GM23338 (cell line): ENCODE results near the gene PANX3. TPM values are rescaled to one million over a fixed set of nuclear protein-coding genes. Genes with fewer than 3 reads are reported as not detected.

ENCODE experiments used
- ATAC-seq: fragments of 200-7000 bp; cut with Tn5 transposase; 3 replicates; pipeline ENCODE4 v1.9.1; 2020
- DNase-seq: peaks from one replicate; pipeline ENCODE4 v3.0.0-alpha.2; 2015; ENCODE audit warnings: low spot score
- H2AFZ ChIP-seq: fragments of 200-600 bp; sonication (generic); 2 replicates; pipeline ENCODE4 v1.8.0; 2016; ENCODE audit warnings: antibody characterized with exemption, mild to moderate bottlenecking, moderate library complexity
- H3F3A ChIP-seq: fragments of 200-600 bp; sonication (generic); replicated peaks from 2 replicates; pipeline ENCODE4 v1.8.0; 2017; ENCODE audit warnings: antibody characterized with exemption, mixed run types, low read depth
- H3K27ac ChIP-seq: fragments of 200-600 bp; sonication (generic); 2 replicates; pipeline ENCODE4 v1.6.1; 2016; ENCODE audit warnings: low read depth
- H3K27me3 ChIP-seq: fragments of 200-600 bp; sonication (generic); 2 replicates; pipeline ENCODE4 v1.8.0; 2016; ENCODE audit warnings: mild to moderate bottlenecking, mixed run types, moderate library complexity; ENCODE audit not compliant: insufficient read depth
- H3K36me3 ChIP-seq: fragments of 200-600 bp; sonication (generic); 2 replicates; pipeline ENCODE4 v1.8.0; 2016; ENCODE audit warnings: mild to moderate bottlenecking; ENCODE audit not compliant: insufficient read depth
- H3K4me1 ChIP-seq: fragments of 200-600 bp; sonication (generic); 2 replicates; pipeline ENCODE4 v1.8.0; 2016; ENCODE audit warnings: mild to moderate bottlenecking, moderate library complexity; ENCODE audit not compliant: insufficient read depth
- H3K4me2 ChIP-seq: fragments of 200-600 bp; sonication (generic); 2 replicates; pipeline ENCODE4 v1.7.1; 2017; ENCODE audit warnings: mixed run types
- H3K4me3 ChIP-seq: fragments of 200-600 bp; sonication (generic); 2 replicates; pipeline ENCODE4 v1.6.1; 2016; ENCODE audit warnings: mixed run types
- H3K79me2 ChIP-seq: fragments of 200-600 bp; sonication (generic); replicated peaks from 2 replicates; pipeline ENCODE4 v1.8.0; 2017; ENCODE audit warnings: mild to moderate bottlenecking; ENCODE audit not compliant: insufficient read depth
- H3K9me2 ChIP-seq: fragments of 200-600 bp; sonication (generic); 2 replicates; pipeline ENCODE4 v1.8.0; 2017; ENCODE audit not compliant: insufficient read depth
- H4K20me1 ChIP-seq: fragments of 200-600 bp; sonication (generic); replicated peaks from 2 replicates; pipeline ENCODE4 v1.8.0; 2017; ENCODE audit warnings: mild to moderate bottlenecking; ENCODE audit not compliant: insufficient read depth
- H3K27ac Mint-ChIP-seq: 2 replicates; pipeline ENCODE4 v1.8.0; 2020; ENCODE audit warnings: inconsistent platforms, mild to moderate bottlenecking, moderate library complexity, mixed read lengths
- H3K27me3 Mint-ChIP-seq: 3 replicates; pipeline ENCODE4 v1.8.0; 2022; ENCODE audit warnings: low read depth, mild to moderate bottlenecking, moderate library complexity, mixed read lengths, inconsistent platforms; ENCODE audit not compliant: insufficient read depth, poor library complexity
- H3K36me3 Mint-ChIP-seq: 3 replicates; pipeline ENCODE4 v1.8.0; 2021; ENCODE audit warnings: low read depth, mild to moderate bottlenecking, inconsistent platforms, moderate library complexity, mixed read lengths
- H3K4me1 Mint-ChIP-seq: 3 replicates; pipeline ENCODE4 v1.8.0; 2020; ENCODE audit warnings: mild to moderate bottlenecking, inconsistent platforms, mixed read lengths
- H3K4me3 Mint-ChIP-seq: 3 replicates; pipeline ENCODE4 v1.8.0; 2021; ENCODE audit warnings: moderate library complexity, mild to moderate bottlenecking, inconsistent platforms, mixed read lengths
- H3K9me3 Mint-ChIP-seq: 3 replicates; pipeline ENCODE4 v1.8.0; 2020; ENCODE audit warnings: moderate library complexity, mild to moderate bottlenecking, inconsistent platforms, mixed read lengths
- CREB1 ChIP-seq: fragments of 250-450 bp; sonication (Bioruptor Pico); IDR thresholded peaks from 2 replicates; pipeline ENCODE4 v1.5.0; 2020; ENCODE audit warnings: low read depth, mild to moderate bottlenecking, moderate library complexity
- EZH2 ChIP-seq: fragments of 200-600 bp; sonication (generic); IDR thresholded peaks from one replicate; pipeline ENCODE4 v1.8.0; 2017; ENCODE audit warnings: antibody characterized with exemption, mild to moderate bottlenecking, low read depth; ENCODE audit not compliant: unreplicated experiment
- EZH2phosphoT487 ChIP-seq: fragments of 200-600 bp; sonication (generic); IDR thresholded peaks from one replicate; pipeline ENCODE4 v1.8.1; 2018; ENCODE audit warnings: antibody characterized with exemption; ENCODE audit not compliant: unreplicated experiment
- STAT1 ChIP-seq: IDR thresholded peaks from one replicate; pipeline ENCODE4 v1.6.1; 2016; ENCODE audit warnings: antibody characterized with exemption; ENCODE audit not compliant: unreplicated experiment
- ZNF114 ChIP-seq: fragments of 250-450 bp; sonication (Bioruptor Pico); IDR thresholded peaks from 2 replicates; pipeline ENCODE4 v1.5.0; 2020; ENCODE audit warnings: mild to moderate bottlenecking, moderate library complexity
- ZNF331 ChIP-seq: fragments of 250-450 bp; sonication (Bioruptor Pico); IDR thresholded peaks from 2 replicates; pipeline ENCODE4 v1.5.0; 2020; ENCODE audit warnings: low read depth, mild to moderate bottlenecking, moderate library complexity
- polyA plus RNA-seq: library from polyadenylated mRNA; unstranded; fragments of >200 nt; fragmentation: Nextera tagmentation; extraction: Ambion mirVana; gene quantifications from 2 replicates; pipeline ENCODE4 v1.2.1, GENCODE V29; 2016
- total RNA-seq: library from RNA; depleted of rRNA; stranded (reverse); fragments of >200 nt; shearing (Covaris generic); gene quantifications from 2 replicates; pipeline ENCODE4 v1.2.3, GENCODE V29; 2014
- TF ChIP-seq, protein P1 (sequence below): IDR thresholded peaks from one replicate; pipeline ENCODE4 v1.6.1; 2018; ENCODE audit warnings: antibody characterized with exemption; ENCODE audit not compliant: unreplicated experiment
- TF ChIP-seq, protein P2 (sequence below): fragments of 250-450 bp; sonication (Bioruptor Pico); IDR thresholded peaks from 2 replicates; pipeline ENCODE4 v1.5.0; 2020; ENCODE audit warnings: mild to moderate bottlenecking, moderate library complexity
- TF ChIP-seq, protein P3 (sequence below): IDR thresholded peaks from 2 replicates; pipeline ENCODE4 v1.6.1; 2016; ENCODE audit warnings: antibody characterized with exemption
- TF ChIP-seq, protein P4 (sequence below), 2 experiments: fragments of 200-600 bp in 1 of 2; sonication (generic) in 1 of 2; conservative IDR thresholded peaks; 2 replicates each; pipeline versions ENCODE4 v1.5.1 to v1.6.1; 2016 to 2017; ENCODE audit warnings: antibody characterized with exemption in 2 of 2, low read depth in 2 of 2, mild to moderate bottlenecking in 2 of 2, moderate library complexity in 1 of 2

The PANX3 gene
- total and polyA plus RNA-seq, 2 experiments from 2014 or later = not detected

DNA sequence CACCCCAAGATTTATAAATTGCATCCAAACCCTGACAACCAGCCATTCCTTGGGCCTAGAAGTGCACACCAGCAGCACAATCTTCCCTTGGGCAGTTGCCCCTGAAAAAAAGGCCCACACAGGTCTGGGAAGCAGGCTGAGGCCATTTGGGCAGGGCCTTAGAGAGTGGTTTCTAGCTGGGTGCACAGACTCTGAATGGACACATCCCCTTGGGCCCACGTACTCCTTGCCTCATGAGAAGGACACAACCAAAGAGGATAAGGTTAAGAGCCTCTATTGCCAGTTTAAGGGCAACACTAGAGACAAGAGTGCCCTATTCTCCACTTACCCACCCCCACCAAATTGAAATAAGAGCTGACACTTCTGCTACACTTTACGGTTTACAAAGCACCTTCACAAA, 933 bp upstream of the PANX3 start (continued):
- TF ChIP-seq, protein P1, sequence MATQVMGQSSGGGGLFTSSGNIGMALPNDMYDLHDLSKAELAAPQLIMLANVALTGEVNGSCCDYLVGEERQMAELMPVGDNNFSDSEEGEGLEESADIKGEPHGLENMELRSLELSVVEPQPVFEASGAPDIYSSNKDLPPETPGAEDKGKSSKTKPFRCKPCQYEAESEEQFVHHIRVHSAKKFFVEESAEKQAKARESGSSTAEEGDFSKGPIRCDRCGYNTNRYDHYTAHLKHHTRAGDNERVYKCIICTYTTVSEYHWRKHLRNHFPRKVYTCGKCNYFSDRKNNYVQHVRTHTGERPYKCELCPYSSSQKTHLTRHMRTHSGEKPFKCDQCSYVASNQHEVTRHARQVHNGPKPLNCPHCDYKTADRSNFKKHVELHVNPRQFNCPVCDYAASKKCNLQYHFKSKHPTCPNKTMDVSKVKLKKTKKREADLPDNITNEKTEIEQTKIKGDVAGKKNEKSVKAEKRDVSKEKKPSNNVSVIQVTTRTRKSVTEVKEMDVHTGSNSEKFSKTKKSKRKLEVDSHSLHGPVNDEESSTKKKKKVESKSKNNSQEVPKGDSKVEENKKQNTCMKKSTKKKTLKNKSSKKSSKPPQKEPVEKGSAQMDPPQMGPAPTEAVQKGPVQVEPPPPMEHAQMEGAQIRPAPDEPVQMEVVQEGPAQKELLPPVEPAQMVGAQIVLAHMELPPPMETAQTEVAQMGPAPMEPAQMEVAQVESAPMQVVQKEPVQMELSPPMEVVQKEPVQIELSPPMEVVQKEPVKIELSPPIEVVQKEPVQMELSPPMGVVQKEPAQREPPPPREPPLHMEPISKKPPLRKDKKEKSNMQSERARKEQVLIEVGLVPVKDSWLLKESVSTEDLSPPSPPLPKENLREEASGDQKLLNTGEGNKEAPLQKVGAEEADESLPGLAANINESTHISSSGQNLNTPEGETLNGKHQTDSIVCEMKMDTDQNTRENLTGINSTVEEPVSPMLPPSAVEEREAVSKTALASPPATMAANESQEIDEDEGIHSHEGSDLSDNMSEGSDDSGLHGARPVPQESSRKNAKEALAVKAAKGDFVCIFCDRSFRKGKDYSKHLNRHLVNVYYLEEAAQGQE = no peak

DNA sequence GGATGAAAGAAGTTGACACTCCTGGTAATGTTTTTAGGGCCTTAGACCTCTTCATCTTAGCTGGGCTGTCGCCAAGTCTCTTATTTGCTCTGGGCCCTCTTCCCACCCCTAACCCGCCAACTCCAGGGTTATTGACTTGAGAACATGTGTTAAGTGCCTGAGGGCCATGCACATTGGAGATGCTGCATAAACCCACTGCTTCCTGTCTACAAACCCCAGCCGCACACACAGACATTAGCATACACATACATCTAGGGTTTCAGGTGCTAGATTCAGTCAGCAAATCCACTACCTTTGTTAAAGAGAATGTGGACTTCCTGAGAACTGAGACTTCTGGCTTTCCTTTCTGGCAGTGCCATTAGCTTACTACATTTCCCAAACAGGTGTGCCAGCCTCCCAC, 817 bp downstream of the PANX3 start:
- H3K27ac Mint-ChIP-seq = no peak overlapping the region
- H3K4me1 Mint-ChIP-seq = no peaks in the 10 kb centered on the region
- Histone ChIP-seq H3K27me3 (no peaks in the 10 kb centered on the region), H3K79me2 (no peaks in the 10 kb centered on the region), H3K4me2 (no peak overlapping the region), H3K4me3 (no peak overlapping the region), H3F3A (no peaks in the 10 kb centered on the region), H2AFZ (no peak overlapping the region), H3K9me2 (no peaks in the 10 kb centered on the region), H4K20me1 (no peaks in the 10 kb centered on the region), H3K4me1 (no peaks in the 10 kb centered on the region), H3K36me3 (no peaks in the 10 kb centered on the region), H3K27ac (no peak overlapping the region)
- peaks cover 4% of the 10 kb centered on the region for H3K27me3 Mint-ChIP-seq
- H3K36me3 Mint-ChIP-seq = no peaks in the 10 kb centered on the region
- no peaks in the 10 kb centered on the region for H3K9me3 Mint-ChIP-seq
- no peak overlapping the region for H3K4me3 Mint-ChIP-seq
- DNase-seq = no peak
- ATAC-seq = no peak
- TF ChIP-seq, protein P2, sequence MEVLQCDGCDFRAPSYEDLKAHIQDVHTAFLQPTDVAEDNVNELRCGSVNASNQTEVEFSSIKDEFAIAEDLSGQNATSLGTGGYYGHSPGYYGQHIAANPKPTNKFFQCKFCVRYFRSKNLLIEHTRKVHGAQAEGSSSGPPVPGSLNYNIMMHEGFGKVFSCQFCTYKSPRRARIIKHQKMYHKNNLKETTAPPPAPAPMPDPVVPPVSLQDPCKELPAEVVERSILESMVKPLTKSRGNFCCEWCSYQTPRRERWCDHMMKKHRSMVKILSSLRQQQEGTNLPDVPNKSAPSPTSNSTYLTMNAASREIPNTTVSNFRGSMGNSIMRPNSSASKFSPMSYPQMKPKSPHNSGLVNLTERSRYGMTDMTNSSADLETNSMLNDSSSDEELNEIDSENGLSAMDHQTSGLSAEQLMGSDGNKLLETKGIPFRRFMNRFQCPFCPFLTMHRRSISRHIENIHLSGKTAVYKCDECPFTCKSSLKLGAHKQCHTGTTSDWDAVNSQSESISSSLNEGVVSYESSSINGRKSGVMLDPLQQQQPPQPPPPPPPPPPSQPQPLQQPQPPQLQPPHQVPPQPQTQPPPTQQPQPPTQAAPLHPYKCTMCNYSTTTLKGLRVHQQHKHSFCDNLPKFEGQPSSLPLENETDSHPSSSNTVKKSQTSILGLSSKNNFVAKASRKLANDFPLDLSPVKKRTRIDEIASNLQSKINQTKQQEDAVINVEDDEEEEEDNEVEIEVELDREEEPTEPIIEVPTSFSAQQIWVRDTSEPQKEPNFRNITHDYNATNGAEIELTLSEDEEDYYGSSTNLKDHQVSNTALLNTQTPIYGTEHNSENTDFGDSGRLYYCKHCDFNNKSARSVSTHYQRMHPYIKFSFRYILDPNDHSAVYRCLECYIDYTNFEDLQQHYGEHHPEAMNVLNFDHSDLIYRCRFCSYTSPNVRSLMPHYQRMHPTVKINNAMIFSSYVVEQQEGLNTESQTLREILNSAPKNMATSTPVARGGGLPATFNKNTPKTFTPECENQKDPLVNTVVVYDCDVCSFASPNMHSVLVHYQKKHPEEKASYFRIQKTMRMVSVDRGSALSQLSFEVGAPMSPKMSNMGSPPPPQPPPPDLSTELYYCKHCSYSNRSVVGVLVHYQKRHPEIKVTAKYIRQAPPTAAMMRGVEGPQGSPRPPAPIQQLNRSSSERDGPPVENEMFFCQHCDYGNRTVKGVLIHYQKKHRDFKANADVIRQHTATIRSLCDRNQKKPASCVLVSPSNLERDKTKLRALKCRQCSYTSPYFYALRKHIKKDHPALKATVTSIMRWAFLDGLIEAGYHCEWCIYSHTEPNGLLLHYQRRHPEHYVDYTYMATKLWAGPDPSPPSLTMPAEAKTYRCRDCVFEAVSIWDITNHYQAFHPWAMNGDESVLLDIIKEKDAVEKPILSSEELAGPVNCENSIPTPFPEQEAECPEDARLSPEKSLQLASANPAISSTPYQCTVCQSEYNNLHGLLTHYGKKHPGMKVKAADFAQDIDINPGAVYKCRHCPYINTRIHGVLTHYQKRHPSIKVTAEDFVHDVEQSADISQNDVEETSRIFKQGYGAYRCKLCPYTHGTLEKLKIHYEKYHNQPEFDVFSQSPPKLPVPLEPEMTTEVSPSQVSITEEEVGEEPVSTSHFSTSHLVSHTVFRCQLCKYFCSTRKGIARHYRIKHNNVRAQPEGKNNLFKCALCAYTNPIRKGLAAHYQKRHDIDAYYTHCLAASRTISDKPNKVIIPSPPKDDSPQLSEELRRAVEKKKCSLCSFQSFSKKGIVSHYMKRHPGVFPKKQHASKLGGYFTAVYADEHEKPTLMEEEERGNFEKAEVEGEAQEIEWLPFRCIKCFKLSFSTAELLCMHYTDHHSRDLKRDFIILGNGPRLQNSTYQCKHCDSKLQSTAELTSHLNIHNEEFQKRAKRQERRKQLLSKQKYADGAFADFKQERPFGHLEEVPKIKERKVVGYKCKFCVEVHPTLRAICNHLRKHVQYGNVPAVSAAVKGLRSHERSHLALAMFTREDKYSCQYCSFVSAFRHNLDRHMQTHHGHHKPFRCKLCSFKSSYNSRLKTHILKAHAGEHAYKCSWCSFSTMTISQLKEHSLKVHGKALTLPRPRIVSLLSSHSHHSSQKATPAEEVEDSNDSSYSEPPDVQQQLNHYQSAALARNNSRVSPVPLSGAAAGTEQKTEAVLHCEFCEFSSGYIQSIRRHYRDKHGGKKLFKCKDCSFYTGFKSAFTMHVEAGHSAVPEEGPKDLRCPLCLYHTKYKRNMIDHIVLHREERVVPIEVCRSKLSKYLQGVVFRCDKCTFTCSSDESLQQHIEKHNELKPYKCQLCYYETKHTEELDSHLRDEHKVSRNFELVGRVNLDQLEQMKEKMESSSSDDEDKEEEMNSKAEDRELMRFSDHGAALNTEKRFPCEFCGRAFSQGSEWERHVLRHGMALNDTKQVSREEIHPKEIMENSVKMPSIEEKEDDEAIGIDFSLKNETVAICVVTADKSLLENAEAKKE (CRISPR knock-in tag) = no peak
- TF ChIP-seq, protein P3, sequence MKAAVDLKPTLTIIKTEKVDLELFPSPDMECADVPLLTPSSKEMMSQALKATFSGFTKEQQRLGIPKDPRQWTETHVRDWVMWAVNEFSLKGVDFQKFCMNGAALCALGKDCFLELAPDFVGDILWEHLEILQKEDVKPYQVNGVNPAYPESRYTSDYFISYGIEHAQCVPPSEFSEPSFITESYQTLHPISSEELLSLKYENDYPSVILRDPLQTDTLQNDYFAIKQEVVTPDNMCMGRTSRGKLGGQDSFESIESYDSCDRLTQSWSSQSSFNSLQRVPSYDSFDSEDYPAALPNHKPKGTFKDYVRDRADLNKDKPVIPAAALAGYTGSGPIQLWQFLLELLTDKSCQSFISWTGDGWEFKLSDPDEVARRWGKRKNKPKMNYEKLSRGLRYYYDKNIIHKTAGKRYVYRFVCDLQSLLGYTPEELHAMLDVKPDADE = no peak
- TF ChIP-seq STAT1 (no peak), EZH2phosphoT487 (no peak), ZNF331 (CRISPR knock-in tag) (no peak), CREB1 (CRISPR knock-in tag) (no peak), ZNF114 (CRISPR knock-in tag) (no peak), EZH2 (no peak)
- TF ChIP-seq, protein P4, sequence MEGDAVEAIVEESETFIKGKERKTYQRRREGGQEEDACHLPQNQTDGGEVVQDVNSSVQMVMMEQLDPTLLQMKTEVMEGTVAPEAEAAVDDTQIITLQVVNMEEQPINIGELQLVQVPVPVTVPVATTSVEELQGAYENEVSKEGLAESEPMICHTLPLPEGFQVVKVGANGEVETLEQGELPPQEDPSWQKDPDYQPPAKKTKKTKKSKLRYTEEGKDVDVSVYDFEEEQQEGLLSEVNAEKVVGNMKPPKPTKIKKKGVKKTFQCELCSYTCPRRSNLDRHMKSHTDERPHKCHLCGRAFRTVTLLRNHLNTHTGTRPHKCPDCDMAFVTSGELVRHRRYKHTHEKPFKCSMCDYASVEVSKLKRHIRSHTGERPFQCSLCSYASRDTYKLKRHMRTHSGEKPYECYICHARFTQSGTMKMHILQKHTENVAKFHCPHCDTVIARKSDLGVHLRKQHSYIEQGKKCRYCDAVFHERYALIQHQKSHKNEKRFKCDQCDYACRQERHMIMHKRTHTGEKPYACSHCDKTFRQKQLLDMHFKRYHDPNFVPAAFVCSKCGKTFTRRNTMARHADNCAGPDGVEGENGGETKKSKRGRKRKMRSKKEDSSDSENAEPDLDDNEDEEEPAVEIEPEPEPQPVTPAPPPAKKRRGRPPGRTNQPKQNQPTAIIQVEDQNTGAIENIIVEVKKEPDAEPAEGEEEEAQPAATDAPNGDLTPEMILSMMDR (conservative IDR thresholded peaks at IDR 0.05; ENCODE audit: low read depth in 2 of 2) = no peak
